BLaER1 treated with 17β-estradiol and CSF1 and Interleukin-3, amounts not matched to agents 10 nM and 100 nM (cell line): Measurements from ENCODE around the gene OSBPL10.

Experiments
- H3K27ac ChIP-seq, 11 experiments: shearing (Covaris generic); formaldehyde crosslinking; 2 replicates each; pipeline ENCODE4 v1.8.1; 2022
- H3K27me3 ChIP-seq, 11 experiments: shearing (Covaris generic); formaldehyde crosslinking; 2 replicates each; pipeline ENCODE4 v1.8.1; 2022
- H3K36me3 ChIP-seq, 11 experiments: shearing (Covaris generic); formaldehyde crosslinking; 2 replicates each; pipeline ENCODE4 v1.8.1; 2022
- H3K4me1 ChIP-seq, 10 experiments: shearing (Covaris generic); formaldehyde crosslinking; 2 replicates each; pipeline ENCODE4 v1.8.1; 2022
- H3K4me2 ChIP-seq, 11 experiments: shearing (Covaris generic); formaldehyde crosslinking; 2 replicates each; pipeline ENCODE4 v1.8.1; 2022
- H3K4me3 ChIP-seq, 10 experiments: shearing (Covaris generic); formaldehyde crosslinking; 2 replicates each; pipeline ENCODE4 v1.8.1; 2022
- H3K9ac ChIP-seq, 11 experiments: shearing (Covaris generic); formaldehyde crosslinking; 2 replicates each; pipeline ENCODE4 v1.8.1; 2022
- H3K9me3 ChIP-seq, 11 experiments: shearing (Covaris generic); formaldehyde crosslinking; replicated peaks in 1 of 11; 2 replicates each; pipeline ENCODE4 v1.8.1; 2022
- H4K20me1 ChIP-seq, 11 experiments: shearing (Covaris generic); formaldehyde crosslinking; 2 replicates each; pipeline ENCODE4 v1.8.1; 2022
- Cebpa-rat ChIP-seq, 11 experiments: shearing (Covaris generic); IDR thresholded peaks; 2 replicates each; pipeline ENCODE4 v1.8.1; 2022

The OSBPL10 gene

DNA sequence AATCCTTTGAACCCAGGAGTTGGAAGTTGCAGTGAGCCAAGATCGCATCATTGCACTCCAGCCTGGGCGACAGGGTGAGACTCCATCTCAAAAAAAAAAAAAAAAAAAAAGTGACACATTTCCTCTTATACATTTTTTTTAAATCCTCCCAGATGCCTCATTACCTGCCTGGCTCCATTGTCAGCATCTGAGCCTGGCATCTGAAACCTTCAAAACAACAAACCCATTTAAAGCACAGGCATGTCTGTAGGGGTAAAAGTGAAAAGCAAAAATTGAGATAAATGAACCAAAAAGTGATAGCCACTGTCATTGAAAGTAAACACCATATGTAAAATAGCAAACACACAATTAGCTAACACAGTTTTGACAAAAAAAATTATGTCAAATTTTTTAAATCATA lies 38.6 kb downstream of the OSBPL10 start:
- Histone ChIP-seq H3K36me3 (no peaks in the 10 kb centered on the region), H3K4me1 (peaks cover 0 to 17% (median 4%) of the 10 kb centered on the region in 10 experiments; a peak in 13 of 20 replicates), H3K4me3 (no peak overlapping the region), H4K20me1 (no peaks in the 10 kb centered on the region), H3K9ac (no peak overlapping the region), H3K4me2 (no peak overlapping the region), H3K27ac (no peak overlapping the region), H3K9me3 (peaks cover 0 to 15% (median 4%) of the 10 kb centered on the region in 11 experiments; a peak in 7 of 22 replicates), H3K27me3 (no peaks in the 10 kb centered on the region)
- TF ChIP-seq Cebpa-rat (IDR thresholded peaks at IDR 0.05): no peak

DNA sequence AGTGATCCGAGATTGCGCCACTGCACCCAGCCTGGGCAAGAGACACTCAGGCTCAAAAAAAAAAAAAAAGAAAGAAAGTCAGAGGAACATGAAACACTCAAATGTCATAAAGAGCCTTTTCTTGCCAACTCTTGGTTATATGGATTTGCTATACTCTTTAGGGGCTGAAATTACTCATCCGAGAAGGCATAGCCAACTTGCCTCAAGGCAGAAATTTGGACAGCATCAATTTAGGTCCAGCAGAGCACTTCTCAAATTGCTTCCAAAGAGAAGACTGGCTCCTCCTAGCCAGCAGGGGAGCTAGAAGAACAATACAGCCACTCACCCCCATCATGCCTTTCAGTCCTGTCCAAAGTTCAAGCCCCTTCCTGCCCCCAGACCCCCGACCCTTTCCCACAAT lies 43.8 kb downstream of the OSBPL10 start:
- Histone ChIP-seq H3K4me1 (peaks cover 5 to 26% (median 21%) of the 10 kb centered on the region in 10 experiments; a peak in 18 of 20 replicates), H3K27me3 (no peaks in the 10 kb centered on the region), H3K27ac (no peak overlapping the region), H4K20me1 (no peaks in the 10 kb centered on the region), H3K4me2 (no peak overlapping the region), H3K9me3 (peaks cover 0 to 11% (median 0%) of the 10 kb centered on the region in 11 experiments; a peak in 4 of 22 replicates), H3K4me3 (no peak overlapping the region), H3K36me3 (no peaks in the 10 kb centered on the region), H3K9ac (no peak overlapping the region)
- no peak for TF ChIP-seq Cebpa-rat (IDR thresholded peaks at IDR 0.05)

DNA sequence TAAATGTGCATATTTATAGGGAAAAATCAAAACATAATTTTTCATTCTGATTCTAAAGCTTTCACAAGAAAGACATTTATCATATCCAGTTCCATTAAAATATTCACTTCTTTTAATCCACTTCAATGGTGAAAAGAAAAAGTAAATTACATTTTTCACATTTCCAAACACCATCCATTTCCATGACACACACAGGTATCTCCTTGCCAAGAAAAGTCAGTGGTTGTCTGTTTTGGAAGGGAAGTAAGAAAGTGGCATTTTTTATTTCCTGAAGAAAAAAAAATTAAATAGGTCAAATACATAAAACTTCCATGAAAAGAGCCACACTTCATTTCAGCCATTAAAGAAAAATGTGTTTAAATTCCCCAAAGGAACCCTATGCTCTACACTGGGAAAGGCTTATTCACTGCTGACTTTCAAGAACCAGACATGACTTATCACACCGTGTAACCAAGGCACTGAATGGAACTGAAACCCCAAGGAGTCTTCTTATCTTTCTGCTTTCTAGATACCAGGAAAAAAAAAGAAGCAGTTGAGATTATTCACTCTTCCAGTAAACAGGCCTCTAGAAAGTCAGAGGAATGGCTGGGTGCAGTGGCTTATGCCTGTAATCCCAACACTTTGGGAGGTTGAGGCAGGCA lies 44.5 kb downstream of the OSBPL10 start:
- Histone ChIP-seq H3K4me3 (no peak overlapping the region), H3K4me1 (peaks cover 5 to 26% (median 21%) of the 10 kb centered on the region in 10 experiments; a peak in 18 of 20 replicates)

DNA sequence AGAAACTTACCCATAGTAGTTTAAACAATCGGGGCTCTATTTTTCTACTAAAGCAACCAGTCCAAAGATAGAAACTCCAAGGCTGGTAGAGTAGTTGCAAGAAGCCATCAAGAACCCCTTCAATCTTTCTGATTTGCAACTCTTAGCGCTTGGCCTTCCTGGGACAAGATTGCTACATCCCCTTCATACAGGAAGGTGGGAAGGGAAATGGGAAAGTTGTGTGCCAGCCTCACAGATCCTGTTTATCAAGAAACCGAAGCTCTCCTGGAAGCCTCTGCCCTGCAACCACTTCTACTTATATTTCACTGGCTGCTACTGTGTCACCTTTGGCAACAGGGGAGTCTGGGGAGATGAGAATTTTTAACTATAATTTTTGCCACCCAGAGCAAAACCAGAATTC lies 46.2 kb downstream of the OSBPL10 start:
- no peaks in the 10 kb centered on the region for H4K20me1 ChIP-seq

More for the DNA sequence above, 44.5 kb downstream of the OSBPL10 start:
- Histone ChIP-seq H3K27ac (no peak overlapping the region), H3K9me3 (peaks cover 0 to 11% (median 0%) of the 10 kb centered on the region in 11 experiments; a peak in 4 of 22 replicates), H3K27me3 (no peaks in the 10 kb centered on the region), H3K4me2 (no peak overlapping the region), H3K9ac (no peak overlapping the region), H4K20me1 (no peaks in the 10 kb centered on the region), H3K36me3 (no peaks in the 10 kb centered on the region)
- no peak for TF ChIP-seq Cebpa-rat (IDR thresholded peaks at IDR 0.05)

DNA sequence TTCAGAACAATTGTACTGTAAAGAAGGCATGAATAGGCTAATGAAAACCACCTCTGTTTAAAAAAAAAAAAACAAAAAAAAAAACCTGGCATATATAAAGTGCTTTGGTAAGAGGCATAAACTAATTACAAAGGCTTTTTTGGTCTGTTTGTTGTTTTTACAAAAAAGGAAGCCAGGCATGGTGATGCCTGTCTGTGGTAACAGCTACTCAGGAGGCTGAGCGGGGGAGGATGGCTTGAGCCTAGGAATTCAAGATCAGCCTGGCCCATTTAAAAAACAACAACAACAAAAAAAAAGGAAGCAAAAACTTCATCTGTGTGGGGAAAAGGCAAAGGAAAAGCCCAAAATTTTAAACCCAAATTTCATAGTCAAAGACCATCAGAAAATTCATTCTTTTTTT lies 47.0 kb downstream of the OSBPL10 start:
- peaks cover 5 to 26% (median 21%) of the 10 kb centered on the region in 10 experiments; a peak in 18 of 20 replicates for H3K4me1 ChIP-seq
- peaks cover 0 to 11% (median 0%) of the 10 kb centered on the region in 11 experiments; a peak in 4 of 22 replicates for H3K9me3 ChIP-seq
- H3K4me2 ChIP-seq: peak overlapping the region in 9 of 11 experiments; percentile 10 to 62 (median 34); a peak in 14 of 22 replicates

More for the DNA sequence above, 46.2 kb downstream of the OSBPL10 start:
- H3K9me3 ChIP-seq: peaks cover 0 to 11% (median 0%) of the 10 kb centered on the region in 11 experiments; a peak in 4 of 22 replicates
- TF ChIP-seq Cebpa-rat (IDR thresholded peaks at IDR 0.05): no peak
- H3K27me3 ChIP-seq: no peaks in the 10 kb centered on the region
- H3K36me3 ChIP-seq: no peaks in the 10 kb centered on the region
- peak overlapping the region in 2 of 11 experiments; percentile 13 to 24; a peak in 2 of 22 replicates for H3K27ac ChIP-seq
- peak overlapping the region in 6 of 11 experiments; percentile 17 to 62 (median 40); a peak in 10 of 22 replicates for H3K4me2 ChIP-seq
- H3K4me3 ChIP-seq: no peak overlapping the region
- H3K9ac ChIP-seq: no peak overlapping the region; a peak in 1 of 22 replicates
- H3K4me1 ChIP-seq: peaks cover 5 to 26% (median 21%) of the 10 kb centered on the region in 10 experiments; a peak in 18 of 20 replicates

DNA sequence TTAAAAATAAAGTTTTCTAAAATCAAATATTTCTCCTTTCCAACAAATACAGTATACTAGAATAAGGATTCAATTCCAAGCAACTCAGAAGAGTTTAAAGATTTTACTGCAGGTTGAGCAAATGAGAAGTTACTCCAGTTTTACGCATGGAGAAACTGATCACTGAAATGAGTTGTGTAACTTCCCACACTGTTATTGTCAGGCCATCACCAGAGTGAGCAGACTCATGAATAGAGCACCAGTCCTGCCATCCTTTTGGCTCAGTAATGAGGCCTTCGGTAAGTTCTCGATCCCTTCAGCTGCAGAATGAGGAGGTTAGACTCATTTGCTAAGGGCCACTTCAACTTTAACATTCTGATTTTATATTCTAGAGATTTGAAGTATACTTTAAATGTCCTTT lies 48.1 kb downstream of the OSBPL10 start:
- Histone ChIP-seq H3K4me3 (no peak overlapping the region), H3K27me3 (no peaks in the 10 kb centered on the region), H3K4me1 (peaks cover 5 to 26% (median 21%) of the 10 kb centered on the region in 10 experiments; a peak in 18 of 20 replicates), H3K9ac (no peak overlapping the region), H3K27ac (peak overlapping the region in 4 of 11 experiments; percentile 19 to 31 (median 27); a peak in 5 of 22 replicates), H4K20me1 (no peaks in the 10 kb centered on the region), H3K4me2 (peak overlapping the region in 6 of 11 experiments; percentile 9 to 60 (median 32); a peak in 5 of 22 replicates), H3K36me3 (no peaks in the 10 kb centered on the region), H3K9me3 (peaks cover 0 to 3% (median 0%) of the 10 kb centered on the region in 11 experiments; a peak in 3 of 22 replicates)
- TF ChIP-seq Cebpa-rat (IDR thresholded peaks at IDR 0.05): no peak

More for the DNA sequence above, 47.0 kb downstream of the OSBPL10 start:
- no peak for TF ChIP-seq Cebpa-rat (IDR thresholded peaks at IDR 0.05)
- Histone ChIP-seq H3K27me3 (no peaks in the 10 kb centered on the region), H3K4me3 (no peak overlapping the region), H3K9ac (no peak overlapping the region), H3K27ac (peak overlapping the region in 5 of 11 experiments; percentile 19 to 31 (median 27); a peak in 4 of 22 replicates), H3K36me3 (no peaks in the 10 kb centered on the region), H4K20me1 (no peaks in the 10 kb centered on the region)

DNA sequence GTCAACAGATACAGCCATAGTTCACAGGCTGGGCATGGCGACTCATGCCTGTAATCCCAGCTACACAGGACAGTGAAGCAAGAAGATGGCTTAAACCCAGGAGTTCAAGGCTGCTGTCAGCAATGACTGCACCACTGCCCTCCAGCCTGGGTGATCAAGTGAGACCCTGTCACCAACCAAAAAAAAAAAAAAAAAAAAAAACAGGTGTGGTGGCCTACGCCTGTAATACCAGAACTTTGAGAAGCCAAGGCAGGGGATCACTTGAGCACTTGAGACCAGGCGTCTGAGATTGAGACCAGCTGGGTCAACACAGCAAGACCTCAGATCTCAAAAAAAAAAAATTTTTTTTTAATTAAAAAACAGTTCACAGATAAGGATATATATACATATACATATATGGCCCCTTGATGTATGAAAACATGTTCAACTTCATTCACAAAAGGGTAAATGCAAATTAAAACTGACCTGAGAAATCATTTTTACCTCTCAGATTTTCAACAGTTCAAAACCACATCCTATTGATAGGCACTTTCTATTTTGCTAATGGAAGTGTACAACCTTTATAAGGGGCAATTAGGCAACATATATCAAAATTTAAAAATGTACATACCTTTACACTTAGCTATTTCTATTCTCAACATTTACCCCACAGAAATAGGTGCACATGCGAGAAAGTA lies 51.1 kb downstream of the OSBPL10 start:
- H3K4me3 ChIP-seq: no peak overlapping the region
- no peaks in the 10 kb centered on the region for H3K9me3 ChIP-seq
- no peak overlapping the region for H3K9ac ChIP-seq
- TF ChIP-seq Cebpa-rat (IDR thresholded peaks at IDR 0.05): no peak
- H3K4me1 ChIP-seq: peaks cover 5 to 22% (median 20%) of the 10 kb centered on the region in 10 experiments; a peak in 18 of 20 replicates
- no peak overlapping the region for H3K4me2 ChIP-seq
- H3K36me3 ChIP-seq: no peaks in the 10 kb centered on the region
- H3K27me3 ChIP-seq: no peaks in the 10 kb centered on the region
- H4K20me1 ChIP-seq: no peaks in the 10 kb centered on the region
- H3K27ac ChIP-seq: no peak overlapping the region

DNA sequence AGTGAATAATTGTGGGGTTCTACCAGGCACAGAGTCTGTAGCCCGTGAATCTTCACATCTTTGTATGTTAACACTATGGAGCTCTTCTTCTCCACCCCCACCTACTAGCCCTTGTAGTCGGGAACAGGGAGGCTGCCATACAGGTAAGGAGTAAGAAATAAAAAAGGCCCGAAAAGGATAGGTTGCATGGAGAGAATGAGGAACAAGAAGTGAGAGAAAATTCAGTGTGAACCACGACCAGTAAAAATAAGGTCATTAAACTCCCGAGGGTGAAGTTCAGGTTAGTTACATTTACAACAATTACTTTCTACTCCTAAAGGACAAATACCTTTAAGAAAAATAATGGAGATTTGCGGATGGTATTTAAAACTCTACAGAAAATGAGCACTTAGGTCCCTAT lies 53.3 kb downstream of the OSBPL10 start:
- no peaks in the 10 kb centered on the region for H4K20me1 ChIP-seq
- H3K36me3 ChIP-seq: no peaks in the 10 kb centered on the region
- H3K9me3 ChIP-seq: no peaks in the 10 kb centered on the region
- H3K27me3 ChIP-seq: no peaks in the 10 kb centered on the region
- peaks cover 0 to under 1% (median 0%) of the 10 kb centered on the region in 10 experiments; a peak in 1 of 20 replicates for H3K4me1 ChIP-seq
- no peak overlapping the region for H3K27ac ChIP-seq
- no peak overlapping the region for H3K4me2 ChIP-seq
- TF ChIP-seq Cebpa-rat (IDR thresholded peaks at IDR 0.05): no peak
- H3K4me3 ChIP-seq: no peak overlapping the region
- H3K9ac ChIP-seq: no peak overlapping the region

DNA sequence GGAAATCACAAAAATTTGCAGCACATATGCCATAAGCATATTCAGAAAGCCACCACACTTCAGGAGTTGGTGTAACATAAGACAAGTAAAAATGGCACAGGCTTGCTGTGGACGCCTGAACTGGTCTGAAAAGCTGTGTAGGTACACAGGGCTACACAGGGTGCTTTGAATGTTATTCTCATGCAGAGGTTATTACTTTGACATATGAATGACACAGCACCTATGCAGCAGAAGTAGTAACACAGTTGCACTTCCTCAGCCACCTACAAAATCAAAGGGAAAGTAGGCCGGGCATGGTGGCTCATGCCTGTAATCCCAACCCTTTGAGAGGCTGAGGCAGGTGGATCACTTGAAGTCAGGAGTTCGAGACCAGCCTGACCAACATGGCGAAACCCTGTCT lies 54.5 kb downstream of the OSBPL10 start:
- Histone ChIP-seq H4K20me1 (no peaks in the 10 kb centered on the region), H3K4me1 (no peaks in the 10 kb centered on the region), H3K36me3 (no peaks in the 10 kb centered on the region), H3K9me3 (0 out of 22 replicates have a peak, but pooled peaks cover 0 to under 1% (median 0%) of the 10 kb centered on the region in 11 experiments), H3K27me3 (no peaks in the 10 kb centered on the region), H3K27ac (no peak overlapping the region), H3K4me3 (no peak overlapping the region), H3K9ac (no peak overlapping the region), H3K4me2 (no peak overlapping the region)
- TF ChIP-seq Cebpa-rat (IDR thresholded peaks at IDR 0.05): no peak
